ENCODE results near the gene SIPA1L2.

Gene SIPA1L2

GRCh38 chr1:232630894-232631195 is 912 bp upstream of the SIPA1L2 start (continued):
- TF ChIP-seq PRDM2 (tag by site-specific recombination; IDR thresholded peaks at IDR 0.05; ENCODE audit: borderline replicate concordance) (no peak), ZNF529 (tag by site-specific recombination; IDR thresholded peaks at IDR 0.05; ENCODE audit: insufficient replicate concordance) (no peak), ZNF292 (tag by site-specific recombination; IDR thresholded peaks at IDR 0.05; ENCODE audit: borderline replicate concordance, low read depth) (no peak), ZBTB7A (tag by site-specific recombination; IDR thresholded peaks at IDR 0.05; ENCODE audit: low read depth) (no peak), CTCF (tag by site-specific recombination; IDR thresholded peaks at IDR 0.05) (no peak), ZNF704 (tag by site-specific recombination; IDR thresholded peaks at IDR 0.05) (no peak), PRDM10 (tag by site-specific recombination; IDR thresholded peaks at IDR 0.05) (no peak), ZBTB17 (tag by site-specific recombination; IDR thresholded peaks at IDR 0.05) (peak; percentile 8; the same call in 1 of the 2 replicates), ZNF596 (tag by site-specific recombination; IDR thresholded peaks at IDR 0.05) (no peak), KLF17 (tag by site-specific recombination; IDR thresholded peaks at IDR 0.05) (0 out of 2 replicates have a peak, but pooled peaks have one; percentile 7), ZNF747 (tag by site-specific recombination; IDR thresholded peaks at IDR 0.05) (no peak), PRDM6 (tag by site-specific recombination; IDR thresholded peaks at IDR 0.05) (no peak), ZNF26 (tag by site-specific recombination; IDR thresholded peaks at IDR 0.05) (no peak), ZNF544 (tag by site-specific recombination; IDR thresholded peaks at IDR 0.05) (no peak), ZNF426 (tag by site-specific recombination; IDR thresholded peaks at IDR 0.05) (no peak), ZNF280D (tag by site-specific recombination; IDR thresholded peaks at IDR 0.05) (no peak), ZNF140 (tag by site-specific recombination; IDR thresholded peaks at IDR 0.05) (no peak), ZNF514 (tag by site-specific recombination; IDR thresholded peaks at IDR 0.05) (no peak)

Measured in HEK293 (cell line).